Mesangial cell (primary cell): Measurements from ENCODE around the gene SYCP2. TPM values are rescaled to one million over a fixed set of nuclear protein-coding genes. Genes with fewer than 3 reads are reported as not detected.

Experiments used
- total RNA-seq: library from RNA; depleted of rRNA; stranded (reverse); fragments of >200 nt; gene quantifications from 2 replicates; pipeline ENCODE4 v1.2.3, GENCODE V29; 2015

Gene SYCP2, protein sequence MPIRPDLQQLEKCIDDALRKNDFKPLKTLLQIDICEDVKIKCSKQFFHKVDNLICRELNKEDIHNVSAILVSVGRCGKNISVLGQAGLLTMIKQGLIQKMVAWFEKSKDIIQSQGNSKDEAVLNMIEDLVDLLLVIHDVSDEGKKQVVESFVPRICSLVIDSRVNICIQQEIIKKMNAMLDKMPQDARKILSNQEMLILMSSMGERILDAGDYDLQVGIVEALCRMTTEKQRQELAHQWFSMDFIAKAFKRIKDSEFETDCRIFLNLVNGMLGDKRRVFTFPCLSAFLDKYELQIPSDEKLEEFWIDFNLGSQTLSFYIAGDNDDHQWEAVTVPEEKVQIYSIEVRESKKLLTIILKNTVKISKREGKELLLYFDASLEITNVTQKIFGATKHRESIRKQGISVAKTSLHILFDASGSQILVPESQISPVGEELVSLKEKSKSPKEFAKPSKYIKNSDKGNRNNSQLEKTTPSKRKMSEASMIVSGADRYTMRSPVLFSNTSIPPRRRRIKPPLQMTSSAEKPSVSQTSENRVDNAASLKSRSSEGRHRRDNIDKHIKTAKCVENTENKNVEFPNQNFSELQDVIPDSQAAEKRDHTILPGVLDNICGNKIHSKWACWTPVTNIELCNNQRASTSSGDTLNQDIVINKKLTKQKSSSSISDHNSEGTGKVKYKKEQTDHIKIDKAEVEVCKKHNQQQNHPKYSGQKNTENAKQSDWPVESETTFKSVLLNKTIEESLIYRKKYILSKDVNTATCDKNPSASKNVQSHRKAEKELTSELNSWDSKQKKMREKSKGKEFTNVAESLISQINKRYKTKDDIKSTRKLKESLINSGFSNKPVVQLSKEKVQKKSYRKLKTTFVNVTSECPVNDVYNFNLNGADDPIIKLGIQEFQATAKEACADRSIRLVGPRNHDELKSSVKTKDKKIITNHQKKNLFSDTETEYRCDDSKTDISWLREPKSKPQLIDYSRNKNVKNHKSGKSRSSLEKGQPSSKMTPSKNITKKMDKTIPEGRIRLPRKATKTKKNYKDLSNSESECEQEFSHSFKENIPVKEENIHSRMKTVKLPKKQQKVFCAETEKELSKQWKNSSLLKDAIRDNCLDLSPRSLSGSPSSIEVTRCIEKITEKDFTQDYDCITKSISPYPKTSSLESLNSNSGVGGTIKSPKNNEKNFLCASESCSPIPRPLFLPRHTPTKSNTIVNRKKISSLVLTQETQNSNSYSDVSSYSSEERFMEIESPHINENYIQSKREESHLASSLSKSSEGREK (N-terminal part only)
- total RNA-seq, result 0.13 and 0.16 TPM in 2 replicates

DNA sequence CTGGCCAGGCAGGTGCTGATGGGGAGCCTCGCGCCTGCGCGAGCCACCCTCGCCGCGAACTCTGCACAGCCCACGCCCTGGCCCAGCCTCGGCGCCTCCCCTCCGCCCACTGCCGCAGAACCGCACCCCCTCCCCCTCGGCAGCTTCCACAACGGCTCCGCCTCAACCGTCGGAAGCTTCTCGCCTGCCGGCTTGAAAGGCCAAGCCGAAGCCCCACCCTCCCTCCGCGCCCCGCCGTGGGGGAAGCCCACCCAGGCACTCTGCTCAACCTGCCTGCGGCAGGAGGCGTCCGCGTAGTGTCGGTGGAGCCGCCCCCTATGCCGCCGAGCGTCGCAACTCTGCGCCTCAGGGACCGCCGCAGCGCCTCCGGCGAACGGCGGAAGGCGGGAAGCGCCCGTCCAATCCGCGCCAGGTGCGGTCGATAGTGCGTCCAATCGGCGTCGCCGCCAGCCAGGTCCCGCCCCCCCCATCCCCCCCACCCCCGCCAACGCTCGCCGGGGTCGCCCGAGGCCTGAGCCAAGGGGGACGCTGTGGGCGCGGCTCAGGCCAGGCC is at the start of gene SYCP2:
Gene SYCP2 (minus strand): TSS at position 342 of the 553 bp plus-strand sequence. CDS start 11,224 bp downstream, outside the sequence.

DNA sequence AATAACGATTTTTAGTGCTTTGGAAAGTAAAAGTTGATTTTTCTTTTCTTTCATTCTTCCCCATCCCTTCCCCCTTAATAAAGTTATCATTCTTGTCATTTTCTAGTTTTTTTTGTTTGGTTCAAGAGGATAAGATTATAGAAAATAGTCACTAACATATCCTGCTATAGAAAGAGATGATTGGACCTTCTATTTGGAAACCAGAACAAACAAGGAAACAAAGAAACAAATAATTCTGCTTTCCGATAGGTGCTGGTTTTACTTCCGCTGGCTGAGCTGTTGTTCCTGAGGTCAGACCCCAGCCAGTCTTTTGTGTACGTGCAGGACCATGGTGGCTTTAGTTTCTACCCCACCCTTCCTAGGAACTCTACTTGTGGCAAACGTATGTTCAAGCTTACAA is 24.7 kb upstream of the SYCP2 start, which contains the start of gene CDH26:
Gene CDH26 (plus strand): TSS at position 301 of the 400 bp plus-strand sequence. CDS start 304 bp downstream, outside the sequence.

DNA sequence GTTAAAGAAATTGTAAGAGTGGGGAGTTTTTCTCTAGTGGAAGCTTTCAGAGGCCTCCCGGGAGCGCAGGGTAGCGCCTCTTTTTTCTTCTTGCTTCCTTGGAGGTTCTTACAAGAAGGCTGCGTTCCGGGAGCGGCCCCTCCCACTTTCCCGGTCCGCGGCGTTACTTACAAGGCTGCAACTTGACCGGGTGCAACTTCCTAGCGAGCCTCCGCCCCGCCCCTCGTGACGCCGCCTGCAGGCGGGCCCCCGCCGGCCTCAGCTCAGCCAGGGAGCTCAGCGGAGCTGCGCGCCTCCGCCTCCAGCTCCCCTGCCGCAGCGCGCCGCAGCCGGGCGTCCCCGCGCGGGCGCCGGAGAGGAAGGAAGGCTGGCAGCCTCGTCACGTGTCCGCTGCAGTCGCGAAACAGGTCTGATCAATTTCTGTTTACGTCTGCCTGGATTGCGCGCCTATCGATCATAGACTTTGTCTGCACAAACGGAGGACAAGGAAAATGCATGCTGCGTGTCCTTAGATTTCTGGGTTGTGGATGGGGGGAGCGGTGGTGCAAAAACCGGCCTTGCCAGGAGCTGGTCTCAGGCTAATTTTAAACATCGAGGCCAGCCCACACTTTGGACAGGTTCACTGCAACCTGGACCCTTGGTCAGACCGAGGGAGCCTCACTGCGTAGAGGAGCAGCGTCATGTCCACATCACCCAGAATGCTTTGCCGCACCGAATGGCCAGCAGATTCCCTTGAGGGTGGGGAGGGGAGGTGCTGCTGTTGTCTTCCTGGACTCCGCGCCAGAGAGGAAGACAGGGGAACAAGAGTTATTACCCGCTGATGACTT is 6.9 kb upstream of the SYCP2 start, which contains the start of the genes FAM217B and PPP1R3D:
Gene FAM217B (plus strand): TSS at position 261 of the 827 bp plus-strand sequence. CDS start 3,555 bp downstream, outside the sequence.
Gene PPP1R3D (minus strand): TSS at position 177 of the 827 bp plus-strand sequence. CDS start 374 bp downstream, outside the sequence.

Other genes with a start within 250 kb of the SYCP2 start
- 2.8 and 5.7 TPM in 2 replicates for gene PPP1R3D, start 6.7 kb upstream of the SYCP2 start, total RNA-seq
- gene FAM217B, start 6.8 kb upstream of the SYCP2 start, total RNA-seq, result 4.2 and 8.1 TPM in 2 replicates
- not detected in 2 replicates for gene CDH26, start 24.8 kb upstream of the SYCP2 start, total RNA-seq